SU-DHL-6 (cell line): ENCODE measurements around the gene NFYC.

Experiments
- H2AFZ ChIP-seq: fragments of 200-600 bp; sonication (generic); 2 replicates; pipeline ENCODE4 v1.6.1; 2014; ENCODE audit warnings: low read depth, mild to moderate bottlenecking, moderate library complexity, mixed read lengths, antibody characterized with exemption, low read length; ENCODE audit not compliant: severe bottlenecking
- H3F3A ChIP-seq: fragments of 200-600 bp; shearing (Covaris generic); 2 replicates; pipeline ENCODE4 v1.6.0; 2016; ENCODE audit warnings: antibody characterized with exemption, mild to moderate bottlenecking; ENCODE audit not compliant: insufficient read depth
- H3K27ac ChIP-seq: fragments of 200-600 bp; sonication (generic); 2 replicates; pipeline ENCODE4 v1.5.1; 2016; ENCODE audit warnings: low read depth, mild to moderate bottlenecking, low read length, moderate library complexity, mixed read lengths
- H3K27me3 ChIP-seq: fragments of 200-600 bp; sonication (generic), shearing (Covaris generic); 2 replicates; pipeline ENCODE4 v1.6.0; 2014; ENCODE audit warnings: mild to moderate bottlenecking, low read length
- H3K36me3 ChIP-seq: fragments of 200-600 bp; sonication (generic); 2 replicates; pipeline ENCODE4 v1.6.1; 2014; ENCODE audit warnings: mild to moderate bottlenecking, low read length, mixed read lengths
- H3K4me2 ChIP-seq: fragments of 300-600, 200-600 bp; shearing (Covaris generic), sonication (generic); 2 replicates; pipeline ENCODE4 v1.6.0; 2014; ENCODE audit warnings: low read length, low read depth, mild to moderate bottlenecking; ENCODE audit not compliant: poor library complexity, severe bottlenecking
- H3K4me3 ChIP-seq: fragments of 200-600 bp; sonication (generic); 2 replicates; pipeline ENCODE4 v1.5.1; 2014; ENCODE audit warnings: antibody characterized with exemption, low read length, mild to moderate bottlenecking, mixed read lengths; ENCODE audit not compliant: insufficient read depth, poor library complexity, severe bottlenecking
- H3K79me2 ChIP-seq: fragments of 200-600 bp; sonication (generic); 2 replicates; pipeline ENCODE4 v1.6.1; 2014; ENCODE audit warnings: mild to moderate bottlenecking, low read length, moderate library complexity; ENCODE audit not compliant: insufficient read depth
- H3K9ac ChIP-seq: fragments of 200-600 bp; sonication (generic); 2 replicates; pipeline ENCODE4 v1.7.0; 2014; ENCODE audit warnings: mild to moderate bottlenecking, low read length
- H3K9me2 ChIP-seq: fragments of 200-600 bp; sonication (generic); replicated peaks from 2 replicates; pipeline ENCODE4 v1.6.1; 2014; ENCODE audit warnings: low read length; ENCODE audit not compliant: insufficient read depth
- H3K9me3 ChIP-seq: fragments of 200-600 bp; sonication (generic); 2 replicates; pipeline ENCODE4 v1.6.1; 2014; ENCODE audit warnings: low read length, mixed read lengths; ENCODE audit not compliant: insufficient read depth
- H4K20me1 ChIP-seq: fragments of 200-600 bp; sonication (generic); 2 replicates; pipeline ENCODE4 v1.6.1; 2014; ENCODE audit warnings: low read depth, mild to moderate bottlenecking, antibody characterized with exemption, low read length, moderate library complexity, mixed read lengths
- EZH2phosphoT487 ChIP-seq: fragments of 200-600 bp; sonication (generic), shearing (Covaris generic); conservative IDR thresholded peaks from 2 replicates; pipeline ENCODE4 v1.6.1; 2018; ENCODE audit warnings: mild to moderate bottlenecking, antibody characterized with exemption, low read length, moderate library complexity, mixed read lengths
- TF ChIP-seq, protein P1 (sequence below): fragments of 200-600 bp; sonication (generic); IDR thresholded peaks from one replicate; pipeline ENCODE4 v1.5.1; 2017; ENCODE audit warnings: antibody characterized with exemption, mild to moderate bottlenecking, low read length, moderate library complexity; ENCODE audit not compliant: insufficient read depth, poor library complexity, severe bottlenecking

Gene NFYC

DNA sequence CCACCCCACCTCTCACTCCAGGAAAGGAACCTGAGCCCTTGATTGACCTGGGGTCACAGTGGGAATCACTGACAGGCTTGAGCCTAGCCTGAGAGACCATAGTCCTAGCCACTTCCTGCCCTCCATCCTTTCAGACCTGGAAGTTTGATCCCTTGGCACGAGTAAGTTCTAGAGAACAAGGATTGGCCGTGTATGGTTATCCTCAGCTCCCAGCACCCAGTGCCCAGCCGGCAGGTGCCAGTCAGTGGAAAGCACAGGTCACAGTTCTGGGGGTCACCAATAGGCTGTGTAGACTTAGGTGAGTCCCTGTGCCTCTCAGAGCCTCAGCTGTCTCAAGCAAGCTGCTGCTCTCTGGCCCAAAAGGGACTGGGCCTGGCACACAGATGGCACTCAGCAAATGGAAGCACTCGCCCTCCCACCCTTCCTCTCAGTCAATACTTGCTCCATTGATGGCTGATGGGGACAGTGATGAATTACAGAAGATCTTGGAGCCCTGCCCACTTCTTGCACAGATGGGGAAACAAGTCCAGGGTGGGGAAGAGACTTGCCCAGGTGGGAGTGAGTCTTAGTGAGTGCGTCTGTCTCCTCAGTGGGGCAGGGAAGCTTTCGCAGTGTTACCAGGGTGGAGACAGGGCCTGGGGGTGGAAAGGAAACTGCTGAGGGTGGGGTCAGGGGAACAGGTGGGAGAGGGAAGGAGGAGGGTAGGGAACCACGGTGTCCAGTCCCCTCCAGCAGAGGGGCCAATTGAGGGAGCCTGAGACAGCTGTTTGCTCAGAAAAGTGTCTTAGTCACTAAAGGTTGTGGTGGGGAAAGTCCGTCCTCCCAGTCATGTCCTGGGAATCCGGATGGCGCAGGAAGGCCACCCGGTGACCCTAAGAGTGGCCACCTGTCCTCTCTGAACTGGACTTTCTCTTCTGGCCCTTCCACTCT, 89.4 kb downstream of the NFYC start:
- Histone ChIP-seq H3K27ac (no peak overlapping the region), H3K36me3 (peaks cover 10% of the 10 kb centered on the region), H3K9ac (no peak overlapping the region), H3K79me2 (no peaks in the 10 kb centered on the region), H3K27me3 (no peaks in the 10 kb centered on the region), H2AFZ (no peak overlapping the region), H3K4me3 (no peak overlapping the region), H3F3A (no peaks in the 10 kb centered on the region), H3K4me2 (no peak overlapping the region), H4K20me1 (no peaks in the 10 kb centered on the region), H3K9me2 (no peaks in the 10 kb centered on the region), H3K9me3 (no peaks in the 10 kb centered on the region; the same call in 1 of the 2 replicates)
- TF ChIP-seq, protein P1, sequence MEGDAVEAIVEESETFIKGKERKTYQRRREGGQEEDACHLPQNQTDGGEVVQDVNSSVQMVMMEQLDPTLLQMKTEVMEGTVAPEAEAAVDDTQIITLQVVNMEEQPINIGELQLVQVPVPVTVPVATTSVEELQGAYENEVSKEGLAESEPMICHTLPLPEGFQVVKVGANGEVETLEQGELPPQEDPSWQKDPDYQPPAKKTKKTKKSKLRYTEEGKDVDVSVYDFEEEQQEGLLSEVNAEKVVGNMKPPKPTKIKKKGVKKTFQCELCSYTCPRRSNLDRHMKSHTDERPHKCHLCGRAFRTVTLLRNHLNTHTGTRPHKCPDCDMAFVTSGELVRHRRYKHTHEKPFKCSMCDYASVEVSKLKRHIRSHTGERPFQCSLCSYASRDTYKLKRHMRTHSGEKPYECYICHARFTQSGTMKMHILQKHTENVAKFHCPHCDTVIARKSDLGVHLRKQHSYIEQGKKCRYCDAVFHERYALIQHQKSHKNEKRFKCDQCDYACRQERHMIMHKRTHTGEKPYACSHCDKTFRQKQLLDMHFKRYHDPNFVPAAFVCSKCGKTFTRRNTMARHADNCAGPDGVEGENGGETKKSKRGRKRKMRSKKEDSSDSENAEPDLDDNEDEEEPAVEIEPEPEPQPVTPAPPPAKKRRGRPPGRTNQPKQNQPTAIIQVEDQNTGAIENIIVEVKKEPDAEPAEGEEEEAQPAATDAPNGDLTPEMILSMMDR: no peak
- TF ChIP-seq EZH2phosphoT487: no peak

DNA sequence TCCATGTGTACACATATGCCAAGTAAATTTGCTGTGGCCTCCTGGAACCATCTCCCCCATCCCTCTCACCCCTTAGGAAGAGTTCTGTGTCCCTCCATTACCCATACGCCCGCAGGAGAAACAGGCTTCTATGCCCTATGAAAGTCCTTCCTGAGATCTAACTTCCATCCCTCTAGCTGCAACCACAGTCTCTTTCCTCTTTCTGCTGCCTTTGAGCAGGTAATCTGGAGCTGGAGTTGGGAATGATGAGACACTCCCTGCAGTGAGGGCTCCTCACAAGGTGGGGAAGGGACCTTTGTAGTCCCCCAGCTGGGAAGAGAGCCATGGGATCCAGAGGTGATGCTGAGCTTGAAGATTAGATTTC, 90.1 kb downstream of the NFYC start:
- no peak for TF ChIP-seq EZH2phosphoT487
- TF ChIP-seq, protein P1: no peak
- H3K9me2 ChIP-seq: no peaks in the 10 kb centered on the region
- H3K4me3 ChIP-seq: no peak overlapping the region
- H4K20me1 ChIP-seq: no peaks in the 10 kb centered on the region
- H3F3A ChIP-seq: no peaks in the 10 kb centered on the region
- H3K4me2 ChIP-seq: no peak overlapping the region
- H2AFZ ChIP-seq: no peak overlapping the region
- no peak overlapping the region for H3K9ac ChIP-seq
- H3K27me3 ChIP-seq: no peaks in the 10 kb centered on the region
- no peaks in the 10 kb centered on the region; the same call in 1 of the 2 replicates for H3K9me3 ChIP-seq
- no peaks in the 10 kb centered on the region for H3K79me2 ChIP-seq
- H3K36me3 ChIP-seq: peaks cover 9% of the 10 kb centered on the region
- no peak overlapping the region for H3K27ac ChIP-seq

DNA sequence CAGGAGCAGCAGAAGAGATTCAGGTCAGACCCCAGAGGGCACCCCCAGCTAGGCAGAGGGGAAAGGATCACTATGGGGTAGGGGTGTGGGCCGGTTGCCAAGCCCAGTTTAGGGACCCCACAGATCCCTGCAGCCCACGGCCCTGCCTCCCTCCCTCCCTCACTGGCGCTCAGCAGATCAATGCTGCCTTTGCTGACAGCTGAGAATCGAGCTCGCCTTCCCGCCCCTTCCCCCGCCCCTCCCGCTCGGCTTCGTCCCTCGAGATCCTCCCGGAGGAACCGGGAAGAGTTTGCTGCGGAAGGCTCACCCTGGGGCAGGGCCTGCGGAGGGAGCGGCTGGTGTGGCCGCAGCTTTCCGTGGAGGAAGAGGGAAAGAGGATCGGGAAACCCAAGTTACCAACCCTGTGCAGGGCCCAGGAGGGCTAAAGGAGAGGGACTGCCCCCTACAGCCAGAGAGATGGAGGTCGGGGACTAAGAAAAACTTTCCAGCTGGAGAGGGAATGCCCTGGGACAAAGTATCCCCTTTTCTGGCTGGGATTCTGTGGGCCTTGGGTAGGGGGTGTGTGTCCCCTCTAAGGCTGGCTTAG, 91.0 kb downstream of the NFYC start:
- H3K27me3 ChIP-seq: no peaks in the 10 kb centered on the region
- TF ChIP-seq, protein P1: no peak
- no peak for TF ChIP-seq EZH2phosphoT487
- no peaks in the 10 kb centered on the region for H4K20me1 ChIP-seq
- H3K36me3 ChIP-seq: no peaks in the 10 kb centered on the region
- H3K9ac ChIP-seq: no peak overlapping the region
- H3F3A ChIP-seq: no peaks in the 10 kb centered on the region
- no peak overlapping the region for H3K27ac ChIP-seq
- no peaks in the 10 kb centered on the region for H3K9me3 ChIP-seq
- H3K9me2 ChIP-seq: no peaks in the 10 kb centered on the region
- no peak overlapping the region for H3K4me2 ChIP-seq
- H3K4me3 ChIP-seq: no peak overlapping the region
- no peak overlapping the region for H2AFZ ChIP-seq
- H3K79me2 ChIP-seq: no peaks in the 10 kb centered on the region
